ENCODE data around the gene MEIS1.

GRCh38 chr2:66509326-66509811 lies 74.4 kb downstream of the MEIS1 start:
- TF ChIP-seq POLR2AphosphoS5 (IDR thresholded peaks at IDR 0.05): no peak
- TF ChIP-seq CTCF (IDR thresholded peaks at IDR 0.05): no peak
- no peak for TF ChIP-seq POLR2A (IDR thresholded peaks at IDR 0.05)

Measured in transverse colon (tissue), 4 donors.